GF-D8 (cell line): ENCODE measurements around the gene CTU2.
A peak's percentile ranks its signal among the peaks of the same experiment; 100 is the strongest.

Experiments
- DNase-seq: peaks from one replicate; lab custom pipeline; 2025; lab: John Stamatoyannopoulos, UW

CTU2 gene

DNA sequence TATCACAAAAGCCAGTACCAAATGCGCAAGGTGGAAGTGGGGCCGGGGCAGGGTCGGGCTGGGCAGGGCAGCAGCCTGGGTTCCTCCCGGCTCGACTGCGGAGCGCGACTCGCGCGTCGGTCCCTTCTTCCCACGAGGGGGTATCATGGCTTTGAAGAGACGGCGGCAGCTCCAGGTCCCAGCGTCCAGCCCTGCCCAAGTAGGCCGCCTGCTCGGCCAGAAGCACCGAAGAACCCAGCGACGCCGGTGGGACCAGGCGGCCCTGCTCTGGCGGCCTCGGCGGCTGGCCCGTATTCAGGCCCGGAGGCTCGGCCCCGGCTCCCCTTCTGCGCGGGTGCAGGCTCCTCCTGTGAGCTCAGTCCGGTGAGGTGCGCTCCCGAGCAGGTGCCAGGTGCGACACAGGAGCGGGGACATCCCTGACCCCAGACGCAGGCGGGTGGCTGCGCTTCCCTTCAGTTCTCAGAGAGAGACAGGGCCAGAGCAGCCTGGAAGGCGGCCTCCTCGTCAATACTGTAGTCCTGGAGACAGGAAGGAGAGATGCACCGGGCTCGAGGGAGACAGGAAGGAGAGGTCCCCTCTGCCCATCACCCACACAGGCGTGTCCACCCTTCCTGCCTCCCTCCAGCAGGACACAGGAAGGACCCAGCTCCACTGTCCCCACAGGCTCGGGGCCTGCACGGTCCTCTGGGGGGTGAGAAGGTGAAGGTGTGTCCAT, 9.0 kb upstream of the CTU2 start:
- DNase-seq = no peak

DNA sequence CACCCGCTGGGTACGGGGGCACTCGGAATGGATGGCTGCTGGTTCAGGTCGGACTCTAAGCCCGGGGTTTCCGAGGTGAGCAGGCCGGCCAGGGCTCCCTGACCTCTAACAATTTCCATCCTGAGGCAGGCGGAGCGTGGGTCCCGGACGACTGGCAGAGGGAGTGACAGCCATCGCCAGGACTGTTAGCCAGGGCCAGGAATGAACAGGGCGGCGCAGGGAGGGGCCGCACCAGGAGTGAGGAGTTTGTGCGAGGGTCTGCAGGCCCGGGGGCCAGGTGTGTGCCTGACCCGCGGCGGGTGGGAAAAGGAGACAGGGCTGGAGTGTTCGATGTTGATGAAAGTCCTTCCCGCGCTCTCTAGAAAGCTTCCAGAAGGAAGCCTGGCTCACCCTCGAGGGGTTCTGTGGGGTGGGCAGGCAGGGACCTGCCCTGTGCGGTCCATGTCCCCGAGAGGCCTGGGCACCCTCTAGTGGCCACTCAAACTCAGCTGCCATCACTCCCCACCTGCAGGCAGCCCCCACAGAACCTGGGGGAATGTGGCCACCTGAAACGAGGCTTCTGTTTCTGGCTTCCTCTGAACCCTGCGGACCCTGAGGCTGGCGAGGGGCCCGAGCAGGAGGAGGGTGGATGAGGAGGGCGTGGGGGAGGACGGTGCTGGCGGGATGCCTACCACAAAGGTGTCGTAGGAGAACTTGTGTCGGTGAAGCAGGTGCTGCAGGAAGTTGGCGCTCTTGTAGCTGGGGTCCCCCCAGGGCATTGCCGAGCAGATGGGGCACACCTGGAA, 8.3 kb upstream of the CTU2 start:
- no peak for DNase-seq

DNA sequence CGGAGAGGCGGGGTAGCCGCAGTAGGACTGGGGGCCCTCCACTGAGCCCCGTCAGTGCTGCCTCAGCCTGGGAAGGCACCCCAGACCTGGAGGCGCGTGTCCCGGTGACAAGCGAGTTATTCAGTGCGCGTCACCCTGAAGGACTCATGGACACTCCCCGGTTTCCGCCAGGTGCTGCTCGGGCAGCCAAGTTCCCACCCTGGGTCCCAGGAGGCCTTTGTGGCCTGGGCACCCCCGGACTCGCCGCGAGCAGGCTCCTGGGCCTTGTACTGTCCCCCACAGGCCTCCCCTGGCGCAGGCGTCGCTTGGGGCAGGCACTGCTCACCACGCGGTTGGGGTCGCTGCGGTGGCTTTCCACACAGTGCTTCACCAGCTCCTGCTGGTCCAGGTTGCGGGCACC, 7.7 kb upstream of the CTU2 start:
- no peak for DNase-seq

DNA sequence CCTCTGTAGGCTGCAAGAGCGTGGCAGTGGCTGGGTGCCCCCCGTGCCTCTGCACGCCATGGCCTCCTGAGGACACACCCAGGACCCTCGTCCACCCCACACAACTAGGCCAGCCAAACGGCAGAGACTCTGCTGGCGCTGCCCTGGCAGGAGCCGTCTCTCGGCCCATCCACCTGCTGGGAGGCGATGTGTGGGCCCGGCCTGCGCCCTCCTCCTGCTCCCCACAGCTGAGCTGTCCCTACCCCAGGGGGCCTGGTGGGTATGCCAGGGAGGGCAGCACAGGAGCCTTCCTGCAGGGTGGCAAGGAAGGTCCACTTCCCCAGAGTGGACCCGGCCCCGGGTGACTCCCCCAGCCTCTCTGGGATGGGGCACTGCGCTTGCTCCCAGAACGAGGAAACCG, 7.1 kb upstream of the CTU2 start:
- no peak for DNase-seq

DNA sequence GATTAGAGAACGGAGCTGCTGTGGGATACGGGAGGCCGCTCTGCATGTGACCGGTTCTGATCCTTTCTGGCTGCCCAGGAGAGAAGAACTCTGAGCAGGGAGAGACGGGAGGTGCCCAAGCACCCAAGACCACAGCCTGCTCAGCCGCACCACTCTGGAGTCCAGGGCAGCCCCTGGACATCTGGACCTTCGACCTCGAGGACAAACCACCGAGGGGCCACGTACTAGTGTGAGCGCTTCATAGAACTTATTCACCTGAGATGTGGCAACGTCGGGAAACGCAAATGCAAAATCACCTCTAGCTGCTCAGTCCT, 6.0 kb upstream of the CTU2 start:
- no peak for DNase-seq

DNA sequence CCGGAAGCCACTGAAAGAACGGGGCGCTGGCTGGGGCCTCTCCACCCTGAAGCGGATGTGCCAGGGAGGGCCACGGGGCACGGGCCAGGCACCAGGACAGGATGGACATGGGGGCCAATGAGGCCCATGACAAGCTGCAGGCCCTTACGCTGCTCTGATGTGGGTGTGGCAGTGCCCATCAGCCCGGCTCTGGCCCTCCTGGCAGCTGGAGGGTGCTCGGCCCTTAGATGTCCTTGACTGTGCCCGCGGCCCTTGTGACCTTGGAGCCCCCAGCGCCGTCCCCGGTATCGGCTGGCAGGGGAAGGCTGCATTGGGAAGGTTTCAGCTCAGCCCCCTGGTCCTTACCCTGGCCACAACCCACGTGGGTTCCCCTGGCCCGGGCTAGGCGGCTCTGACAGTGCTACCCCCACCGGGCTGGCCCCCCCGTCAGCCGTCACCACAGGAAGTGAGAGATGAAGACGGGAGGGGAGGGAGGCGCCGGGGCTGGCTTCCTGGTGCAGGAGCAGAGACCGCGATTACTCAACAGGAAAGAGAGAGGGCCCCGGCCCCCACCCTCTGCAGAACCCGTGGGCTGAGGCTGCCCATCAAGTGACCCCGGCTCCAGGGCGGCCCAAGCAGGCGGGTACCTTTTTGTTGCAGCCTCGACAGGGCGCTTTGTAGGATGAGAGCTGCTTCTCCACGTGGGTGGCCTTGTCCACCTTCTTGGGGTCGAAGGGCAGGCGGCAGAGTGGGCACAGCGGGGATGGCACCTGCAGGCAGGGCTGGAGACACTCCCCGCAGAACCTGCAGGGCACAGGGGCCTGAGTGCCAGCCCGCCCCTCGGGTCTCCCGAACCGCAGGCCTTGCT, 5.4 kb upstream of the CTU2 start:
- DNase-seq = peak; percentile 96

DNA sequence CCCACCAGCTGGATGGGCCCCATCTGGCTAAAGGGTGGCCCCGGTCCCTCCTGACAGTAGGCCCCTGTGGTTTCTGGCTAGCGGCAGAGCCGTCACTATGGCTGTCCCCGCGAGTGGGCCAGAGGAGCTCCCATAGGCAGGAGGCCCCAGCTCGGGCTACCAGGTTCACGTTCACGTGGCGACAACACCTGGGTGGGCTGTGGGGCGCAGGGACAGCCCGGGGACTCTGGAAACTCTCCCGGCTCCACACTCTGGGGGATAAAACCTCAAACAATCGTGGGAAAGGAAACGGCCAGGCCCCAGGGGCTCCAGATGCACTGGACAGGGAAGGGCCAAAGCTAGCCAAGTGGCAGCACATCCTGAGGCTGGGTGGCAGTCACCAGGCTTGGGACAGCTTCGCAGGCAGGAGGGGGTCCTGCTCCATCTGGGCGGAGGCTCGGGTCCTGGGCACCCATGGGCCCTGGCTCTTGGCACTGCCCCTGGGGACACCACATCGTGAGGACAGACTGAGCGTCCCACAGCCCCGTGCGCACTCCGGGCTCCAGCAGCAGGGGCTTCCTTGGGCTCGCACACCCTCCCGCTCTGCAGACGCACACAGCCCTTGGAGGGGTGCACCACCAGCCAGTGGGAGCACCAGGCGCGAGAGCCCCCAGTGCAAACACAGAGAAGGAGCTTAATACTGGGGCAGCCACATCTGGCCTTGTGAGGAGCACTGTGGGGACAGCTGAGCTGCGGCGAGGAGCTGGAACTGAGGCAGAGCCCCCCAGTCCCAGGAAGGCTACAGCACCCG, 4.5 kb upstream of the CTU2 start:
- no peak for DNase-seq

DNA sequence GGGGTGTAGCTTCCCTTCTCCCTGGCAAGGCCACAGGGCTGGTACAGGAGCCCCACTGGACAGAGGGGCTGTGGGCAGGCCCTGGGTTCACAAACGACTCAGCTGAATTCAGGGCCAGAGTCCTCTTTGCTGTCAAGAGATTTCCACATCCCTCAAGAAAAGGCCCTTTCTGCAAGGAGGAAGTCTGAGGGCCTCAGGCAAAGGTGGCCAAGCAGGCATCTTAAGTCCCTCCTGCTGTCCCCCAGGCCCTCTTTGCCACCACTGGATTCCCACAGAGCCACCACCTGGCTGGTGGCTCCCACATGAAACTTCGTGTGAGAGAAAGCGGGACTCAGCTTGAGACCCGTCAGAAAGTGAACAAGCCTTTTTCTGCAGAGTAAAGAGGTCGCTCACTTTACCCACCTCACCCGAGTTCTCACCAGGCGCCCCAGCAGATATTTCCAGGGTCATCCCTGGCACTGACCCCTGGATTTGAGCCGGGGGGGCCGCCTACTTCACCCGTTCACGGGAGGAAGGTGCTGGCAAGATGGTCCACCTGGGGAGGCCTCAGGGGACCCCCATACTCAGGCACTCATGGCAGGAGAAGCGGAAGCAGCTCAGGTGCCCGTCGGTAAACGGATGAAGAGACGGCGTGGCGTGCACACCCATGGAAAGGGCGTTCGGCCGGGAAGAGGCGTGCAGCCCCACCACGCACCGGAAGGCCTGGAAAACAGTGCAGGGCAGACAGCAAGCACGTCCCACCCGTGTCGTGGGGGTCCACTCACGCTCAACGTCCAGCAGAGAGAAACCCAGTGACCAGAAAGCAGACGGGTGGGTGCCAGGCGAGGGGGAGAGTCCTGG, 3.7 kb upstream of the CTU2 start:
- peak; percentile 61 for DNase-seq

DNA sequence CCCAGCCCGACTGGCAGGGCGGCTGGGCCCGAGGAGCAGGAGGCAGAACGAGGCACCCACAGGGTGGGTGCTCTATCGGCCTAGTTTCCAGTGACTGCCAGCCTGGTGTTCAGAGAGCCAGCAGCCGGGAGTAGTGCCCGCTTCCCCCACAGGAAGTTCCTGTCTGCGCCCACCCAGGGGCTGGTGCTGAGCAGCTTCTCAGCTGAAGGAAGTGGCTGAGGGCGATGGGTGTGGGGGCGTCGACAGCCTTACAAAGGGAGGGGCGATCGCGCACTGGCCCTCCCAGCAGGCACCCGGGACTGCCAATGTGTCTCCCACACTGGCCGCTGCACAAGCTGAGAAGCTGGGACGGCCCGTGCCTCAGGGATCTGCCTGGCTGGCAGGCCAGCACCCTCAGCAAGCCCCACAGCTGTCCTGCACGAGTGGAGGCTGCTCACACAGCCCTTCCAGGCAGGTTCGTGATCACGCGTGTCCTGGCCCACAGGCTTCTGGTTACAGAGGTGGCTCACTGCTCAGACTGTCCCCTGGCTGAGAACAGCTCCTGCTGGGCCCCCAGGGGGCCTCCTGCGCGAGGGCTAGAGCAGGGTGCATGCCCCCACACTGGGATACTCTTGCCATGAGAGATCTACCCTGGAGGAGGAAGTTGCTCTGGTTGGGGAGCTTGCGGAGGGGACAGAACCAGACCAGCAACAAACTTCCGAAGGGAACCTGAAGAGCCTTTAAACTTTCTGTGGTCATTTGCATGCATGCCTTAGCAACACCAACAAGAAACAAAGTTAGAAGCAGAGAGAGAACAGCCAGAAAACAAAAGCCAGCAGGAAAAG, 2.6 kb upstream of the CTU2 start:
- DNase-seq = peak; percentile 94

DNA sequence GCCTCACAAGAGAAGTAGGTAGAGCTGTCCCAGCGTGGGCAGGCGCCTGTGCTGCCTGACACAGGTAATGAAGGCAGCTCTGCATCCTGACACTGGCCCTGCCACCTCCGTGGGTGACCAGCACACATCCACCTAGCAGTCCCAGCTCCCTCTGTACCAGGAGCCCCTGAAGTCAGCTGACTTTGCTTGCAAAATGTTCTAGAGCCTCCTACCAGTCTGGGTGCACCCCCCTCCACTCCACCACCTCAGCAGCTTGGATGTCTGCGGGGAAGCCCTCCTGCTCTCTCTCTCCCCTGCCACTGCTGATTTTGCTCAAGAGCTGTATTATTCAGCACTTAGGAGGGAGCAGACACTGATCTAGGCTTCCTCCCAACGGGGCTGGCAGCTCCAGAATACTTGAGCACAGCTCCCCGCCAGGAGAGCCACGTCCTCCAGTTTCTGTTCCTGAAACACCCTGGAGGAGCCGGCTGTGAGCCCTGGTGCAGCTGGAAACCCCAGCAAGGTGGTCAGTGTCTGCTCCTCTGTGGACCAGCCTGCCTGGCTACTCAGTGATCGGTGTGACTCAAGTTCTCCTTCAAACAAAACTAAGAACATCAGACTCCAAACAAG, 1.1 kb upstream of the CTU2 start:
- peak; percentile 4 for DNase-seq

GRCh38 chr16:88705801-88706228, 488 bp upstream of the CTU2 start:
- no peak for DNase-seq

GRCh38 chr16:88706965-88707826, 893 bp downstream of the CTU2 start:
- DNase-seq = no peak

GRCh38 chr16:88710556-88710955, 4.3 kb downstream of the CTU2 start:
- DNase-seq = no peak

GRCh38 chr16:88711750-88712340, 5.5 kb downstream of the CTU2 start:
- no peak for DNase-seq

GRCh38 chr16:88712362-88712979, 6.2 kb downstream of the CTU2 start:
- DNase-seq = no peak

- DNase-seq = no peak
Measured at GRCh38 chr16:88713054-88713453, 6.8 kb downstream of the CTU2 start.

DNA sequence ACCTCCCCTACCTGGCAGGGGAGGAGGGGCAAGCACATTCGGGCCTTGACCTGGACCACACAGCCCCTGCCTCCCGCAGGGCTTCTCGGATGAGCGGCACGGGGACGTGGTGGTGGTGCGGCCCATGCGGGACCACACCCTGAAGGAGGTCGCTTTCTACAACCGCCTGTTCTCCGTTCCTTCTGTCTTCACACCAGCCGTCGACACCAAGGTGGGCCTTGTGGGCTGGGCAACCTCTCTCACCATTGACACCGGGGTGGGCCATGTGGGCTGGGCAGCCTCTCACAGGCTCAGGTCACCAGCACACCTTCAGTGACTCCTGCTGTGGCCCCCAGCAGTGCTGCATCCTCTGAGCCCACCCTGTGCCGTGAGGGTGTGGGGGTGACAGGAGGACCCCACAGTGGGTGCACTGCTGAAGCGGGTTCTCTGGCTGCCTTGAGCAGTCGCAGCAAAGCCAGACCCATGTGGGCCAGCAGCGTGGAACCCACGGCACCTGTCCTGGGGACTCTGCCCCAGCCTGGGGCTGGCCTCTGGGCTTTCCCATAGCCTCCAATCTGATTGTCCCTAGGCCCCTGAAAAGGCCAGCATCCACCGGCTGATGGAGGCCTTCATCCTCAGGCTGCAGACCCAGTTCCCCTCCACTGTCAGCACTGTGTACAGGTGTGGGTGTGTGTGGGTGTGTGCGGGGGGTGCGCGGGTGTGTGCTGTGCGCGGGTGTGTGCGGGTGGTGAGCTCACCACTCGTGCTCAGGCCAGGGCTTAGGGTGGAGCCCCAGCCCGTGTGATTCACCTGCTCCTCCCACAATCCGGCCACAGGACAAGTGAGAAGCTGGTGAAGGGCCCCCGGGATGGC, 7.5 kb downstream of the CTU2 start:
- DNase-seq = no peak
